ENCODE measurements around the gene ZNF845. TPM values are rescaled to one million over a fixed set of nuclear protein-coding genes. Genes with fewer than 3 reads are reported as not detected.
"Not testable (repeated sequence)": the region's sequence is repeated elsewhere in the genome, so short reads cannot be mapped to it uniquely, and the experiment has no call there.

The ZNF845 gene
- polyA plus RNA-seq, 3 donors = 0.51 to 3.6 (median 2.6) TPM

GRCh38 chr19:53395840-53396524, 62.4 kb downstream of the ZNF845 start:
- H3K4me3 Mint-ChIP-seq = peak overlapping the region; percentile 96 to 99
- H3K27ac Mint-ChIP-seq = peak overlapping the region in 6 of 7 donors; percentile 74 to 93 (median 88)
- H3K27me3 Mint-ChIP-seq (ENCODE audit: low read depth in 3 of 3); H4K20me1 ChIP-seq (ENCODE audit: insufficient read depth, low read length); H3K27me3 ChIP-seq (ENCODE audit: control insufficient read depth in 2 of 2, insufficient read depth in 2 of 2, low read length in 2 of 2); DNase-seq: not testable (repeated sequence)
- Histone ChIP-seq H3K9ac (ENCODE audit: insufficient read depth, low read length, poor library complexity, severe bottlenecking) (peak overlapping the region; percentile 79), H3K36me3 (replicated peaks in 1 of 2; ENCODE audit: control insufficient read depth in 1 of 2, insufficient read depth in 2 of 2, low read length in 2 of 2) (peaks cover 22 to 32% of the 10 kb centered on the region in 2 donors), H3K9me3 (replicated peaks in 1 of 2; ENCODE audit: control insufficient read depth in 1 of 2, insufficient read depth in 1 of 2, low read length in 2 of 2) (peaks cover 33 to 39% of the 10 kb centered on the region in 2 donors), H3K27ac (ENCODE audit: low read depth in 1 of 2, low read length in 2 of 2) (peak overlapping the region; percentile 53 to 81), H3K4me3 (replicated peaks in 1 of 3; ENCODE audit: low read depth in 2 of 3, low read length in 3 of 3) (peak overlapping the region; percentile 80 to 94 (median 81)), H2AFZ (ENCODE audit: insufficient read depth, low read depth, low read length, poor library complexity, severe bottlenecking) (peak overlapping the region; percentile 93), H3K4me1 (ENCODE audit: control insufficient read depth in 1 of 2, insufficient read depth in 2 of 2, low read length in 2 of 2) (peaks cover 13 to 19% of the 10 kb centered on the region in 2 donors), H3K4me2 (replicated peaks; ENCODE audit: extremely low read depth, low read length, poor library complexity, severe bottlenecking) (peak overlapping the region; percentile 92), H3K79me2 (ENCODE audit: insufficient read depth, low read length) (peaks cover 12% of the 10 kb centered on the region)
- H3K36me3 Mint-ChIP-seq = peaks cover 28 to 35% of the 10 kb centered on the region in 2 donors
- intact Hi-C loops (cut with micrococcal nuclease) = loop anchor here (1.0 to 10.0 kb wide), 7 partner anchors 36 to 431 kb away; partner anchors contain the start of genes ZNF665 (in 2 of the 2), ZNF845 (in 2 of the 2), ZNF761 (in 1 of the 2) and ZNF813 (in 1 of the 2)
- 39% methylated on average over 8 of the region's 9 CpGs for WGBS (ENCODE audit: insufficient coverage)
- H3K9me3 Mint-ChIP-seq = peaks cover 26 to 58% (median 52%) of the 10 kb centered on the region in 7 donors
- H3K4me1 Mint-ChIP-seq = peaks cover 21% of the 10 kb centered on the region

GRCh38 chr19:53396525-53396868, 62.9 kb downstream of the ZNF845 start:
- no peak overlapping the region for H2AFZ ChIP-seq (ENCODE audit: insufficient read depth, low read depth, low read length, poor library complexity, severe bottlenecking)
- H4K20me1 ChIP-seq (ENCODE audit: insufficient read depth, low read length) = no peaks in the 10 kb centered on the region
- TF ChIP-seq CTCF (IDR thresholded peaks at IDR 0.05) = no peak
- H3K4me2 ChIP-seq (replicated peaks; ENCODE audit: extremely low read depth, low read length, poor library complexity, severe bottlenecking) = no peak overlapping the region
- no peak overlapping the region for H3K9ac ChIP-seq (ENCODE audit: insufficient read depth, low read length, poor library complexity, severe bottlenecking)
- H3K27ac ChIP-seq (ENCODE audit: low read depth in 1 of 2, low read length in 2 of 2) = no peak overlapping the region
- peaks cover 13 to 19% of the 10 kb centered on the region in 2 donors for H3K4me1 ChIP-seq (ENCODE audit: control insufficient read depth in 1 of 2, insufficient read depth in 2 of 2, low read length in 2 of 2)
- H3K79me2 ChIP-seq (ENCODE audit: insufficient read depth, low read length) = peaks cover 12% of the 10 kb centered on the region
- Mint-ChIP-seq H3K27me3 (ENCODE audit: low read depth in 3 of 3) (peaks cover 0 to 4% (median 1%) of the 10 kb centered on the region in 3 donors), H3K9me3 (peaks cover 26 to 58% (median 52%) of the 10 kb centered on the region in 7 donors), H3K27ac (no peak overlapping the region), H3K36me3 (peaks cover 31 to 40% of the 10 kb centered on the region in 2 donors), H3K4me1 (peaks cover 21% of the 10 kb centered on the region), H3K4me3 (no peak overlapping the region)
- peaks cover 33 to 39% of the 10 kb centered on the region in 2 donors for H3K9me3 ChIP-seq (replicated peaks in 1 of 2; ENCODE audit: control insufficient read depth in 1 of 2, insufficient read depth in 1 of 2, low read length in 2 of 2)
- intact Hi-C loops (cut with micrococcal nuclease) = loop anchor here (5.0 to 10.0 kb wide), 5 partner anchors 36 to 432 kb away; partner anchors contain the start of genes ZNF665 (in 2 of the 2), ZNF761 (in 1 of the 2), ZNF813 (in 1 of the 2) and ZNF816 (in 1 of the 2)
- no peaks in the 10 kb centered on the region for H3K27me3 ChIP-seq (ENCODE audit: control insufficient read depth in 2 of 2, insufficient read depth in 2 of 2, low read length in 2 of 2)
- H3K4me3 ChIP-seq (replicated peaks in 1 of 3; ENCODE audit: low read depth in 2 of 3, low read length in 3 of 3) = peak overlapping the region in 1 of 3 experiments; percentile 94
- peaks cover 24 to 37% of the 10 kb centered on the region in 2 donors for H3K36me3 ChIP-seq (replicated peaks in 1 of 2; ENCODE audit: control insufficient read depth in 1 of 2, insufficient read depth in 2 of 2, low read length in 2 of 2)
- WGBS (ENCODE audit: insufficient coverage) = no CpG with 5 or more reads among the region's 1 CpG
- DNase-seq = no peak

GRCh38 chr19:53397918-53398317, 64.4 kb downstream of the ZNF845 start:
- not testable (repeated sequence) for H3K4me2 ChIP-seq (replicated peaks; ENCODE audit: extremely low read depth, low read length, poor library complexity, severe bottlenecking); H3K27ac ChIP-seq (ENCODE audit: low read depth in 1 of 2, low read length in 2 of 2); DNase-seq; H3K4me3 ChIP-seq (replicated peaks in 1 of 3; ENCODE audit: low read depth in 2 of 3, low read length in 3 of 3); H3K4me3 Mint-ChIP-seq; H3K9ac ChIP-seq (ENCODE audit: insufficient read depth, low read length, poor library complexity, severe bottlenecking); H3K27ac Mint-ChIP-seq; H4K20me1 ChIP-seq (ENCODE audit: insufficient read depth, low read length); H3K27me3 ChIP-seq (ENCODE audit: control insufficient read depth in 2 of 2, insufficient read depth in 2 of 2, low read length in 2 of 2); H3K27me3 Mint-ChIP-seq (ENCODE audit: low read depth in 3 of 3); H2AFZ ChIP-seq (ENCODE audit: insufficient read depth, low read depth, low read length, poor library complexity, severe bottlenecking)
- peaks cover 32 to 59% (median 53%) of the 10 kb centered on the region in 7 donors for H3K9me3 Mint-ChIP-seq
- H3K36me3 ChIP-seq (replicated peaks in 1 of 2; ENCODE audit: control insufficient read depth in 1 of 2, insufficient read depth in 2 of 2, low read length in 2 of 2) = peaks cover 33 to 51% of the 10 kb centered on the region in 2 donors
- intact Hi-C loops (cut with micrococcal nuclease) = loop anchor here (5.0 to 10.0 kb wide), 5 partner anchors 34 to 433 kb away; partner anchors contain the start of genes ZNF665 (in 2 of the 2), ZNF761 (in 1 of the 2), ZNF813 (in 1 of the 2) and ZNF816 (in 1 of the 2)
- WGBS (ENCODE audit: insufficient coverage) = no CpG with 5 or more reads among the region's 1 CpG
- H3K4me1 ChIP-seq (ENCODE audit: control insufficient read depth in 1 of 2, insufficient read depth in 2 of 2, low read length in 2 of 2) = peaks cover 13 to 19% of the 10 kb centered on the region in 2 donors
- peaks cover 21% of the 10 kb centered on the region for H3K4me1 Mint-ChIP-seq
- H3K36me3 Mint-ChIP-seq = peaks cover 45 to 54% of the 10 kb centered on the region in 2 donors
- H3K79me2 ChIP-seq (ENCODE audit: insufficient read depth, low read length) = peaks cover 12% of the 10 kb centered on the region
- peaks cover 37 to 39% of the 10 kb centered on the region in 2 donors for H3K9me3 ChIP-seq (replicated peaks in 1 of 2; ENCODE audit: control insufficient read depth in 1 of 2, insufficient read depth in 1 of 2, low read length in 2 of 2)
